OCI-LY7 (cell line): ENCODE results near the gene TM2D3. TPM values are rescaled to one million over a fixed set of nuclear protein-coding genes. Genes with fewer than 3 reads are reported as not detected.

Source experiments
- BruUV-seq: library from RNA; stranded (reverse); fragments of 400-500 nt; replicated peaks from 2 replicates; lab custom pipeline; 2021; lab: Mats Ljungman, UMichigan
- CTCF ChIA-PET: fragments of 300-600 bp; sonication (Branson Sonifier 250); formaldehyde crosslinking; loops from one replicate; lab custom pipeline; 2022; ENCODE audit warnings: antibody characterized with exemption; ENCODE audit not compliant: unreplicated experiment; lab: Charles Lee
- POLR2A ChIA-PET: fragments of 300-600 bp; sonication (Branson Sonifier 250); formaldehyde crosslinking; loops from one replicate; lab custom pipeline; 2022; ENCODE audit warnings: antibody characterized with exemption; lab: Charles Lee
- DNase-seq: peaks from one replicate; pipeline ENCODE4 v3.0.0-alpha.2; 2015; ENCODE audit warnings: low spot score
- H2AFZ ChIP-seq: fragments of 200-600 bp; sonication (generic), shearing (Covaris generic); 2 replicates; pipeline ENCODE4 v1.6.1; 2014; ENCODE audit warnings: mild to moderate bottlenecking, antibody characterized with exemption, low read length, moderate library complexity
- H3K27ac ChIP-seq: fragments of 200-600 bp; sonication (generic); 2 replicates; pipeline ENCODE4 v1.5.1; 2014; ENCODE audit warnings: mixed run types, low read depth, mild to moderate bottlenecking, moderate library complexity, low read length, inconsistent platforms; ENCODE audit not compliant: poor library complexity, severe bottlenecking
- H3K36me3 ChIP-seq: fragments of 200-600 bp; sonication (generic); 2 replicates; pipeline ENCODE4 v1.6.1; 2014; ENCODE audit warnings: mild to moderate bottlenecking, antibody characterized with exemption, low read length, moderate library complexity, mixed read lengths; ENCODE audit not compliant: insufficient read depth
- H3K4me1 ChIP-seq: fragments of 200-600 bp; sonication (generic); 2 replicates; pipeline ENCODE4 v1.5.1; 2014; ENCODE audit warnings: mild to moderate bottlenecking, low read length; ENCODE audit not compliant: insufficient read depth, poor library complexity, severe bottlenecking
- H3K4me2 ChIP-seq: fragments of 200-600 bp; sonication (generic); 2 replicates; pipeline ENCODE4 v1.6.1; 2014; ENCODE audit warnings: mild to moderate bottlenecking, low read length
- H3K4me3 ChIP-seq: fragments of 200-600 bp; sonication (generic); 2 replicates; pipeline ENCODE4 v1.5.1; 2014; ENCODE audit warnings: mild to moderate bottlenecking, low read depth, low read length; ENCODE audit not compliant: poor library complexity, severe bottlenecking
- H3K79me2 ChIP-seq: fragments of 200-600 bp; sonication (generic); 2 replicates; pipeline ENCODE4 v1.6.1; 2016; ENCODE audit warnings: low read depth, mild to moderate bottlenecking, low read length, moderate library complexity, mixed read lengths; ENCODE audit not compliant: insufficient read depth
- H3K9me2 ChIP-seq: fragments of 200-600 bp; sonication (generic); 2 replicates; pipeline ENCODE4 v1.6.1; 2016; ENCODE audit warnings: mild to moderate bottlenecking, low read length, mixed read lengths; ENCODE audit not compliant: insufficient read depth
- H3K9me3 ChIP-seq: fragments of 200-600 bp; sonication (generic); 2 replicates; pipeline ENCODE4 v1.6.1; 2014; ENCODE audit warnings: mild to moderate bottlenecking, mixed run types, low read length, mixed read lengths
- H4K20me1 ChIP-seq: fragments of 200-600 bp; sonication (generic); 2 replicates; pipeline ENCODE4 v1.6.1; 2014; ENCODE audit warnings: mild to moderate bottlenecking, antibody characterized with exemption, low read length, moderate library complexity, mixed read lengths; ENCODE audit not compliant: insufficient read depth
- CTCF ChIP-seq: fragments of 200-600 bp; sonication (generic); conservative IDR thresholded peaks from 2 replicates; pipeline ENCODE4 v1.5.1; 2014; ENCODE audit warnings: mild to moderate bottlenecking, antibody characterized with exemption, low read length, moderate library complexity, mixed read lengths
- EZH2phosphoT487 ChIP-seq: fragments of 200-600 bp; sonication (generic); IDR thresholded peaks from 2 replicates; pipeline ENCODE4 v1.6.1; 2018; ENCODE audit warnings: low read depth, borderline replicate concordance, mild to moderate bottlenecking, mixed run types, antibody characterized with exemption, low read length, moderate library complexity, mixed read lengths
- intact Hi-C: fragments of 100-400 bp; cut with micrococcal nuclease; formaldehyde crosslinking; loops from one replicate; pipeline ENCODE4 v1.10.0; 2022; ENCODE audit not compliant: unreplicated experiment
- small RNA-seq: library from RNA; depleted of rRNA; stranded (forward); fragments of <200 nt; gene quantifications from one replicate; pipeline ENCODE3, GENCODE V24; 2014
- total RNA-seq, 2 experiments: library from RNA; depleted of rRNA in 1 of 2; stranded (reverse); fragments of >200 nt in 1 of 2; shearing (Covaris generic) in 1 of 2; gene quantifications; 2 replicates each; pipeline ENCODE4 v1.2.3, GENCODE V29; 2014 to 2022

The TM2D3 gene
- total RNA-seq, 2 experiments from 2014 or later, result 33.6 to 39.0 TPM

- Histone ChIP-seq H4K20me1 (no peaks in the 10 kb centered on the region), H3K4me2 (no peak overlapping the region), H3K27ac (no peak overlapping the region), H3K4me3 (no peak overlapping the region), H2AFZ (no peak overlapping the region), H3K4me1 (no peaks in the 10 kb centered on the region), H3K36me3 (no peaks in the 10 kb centered on the region), H3K79me2 (no peaks in the 10 kb centered on the region), H3K9me3 (no peaks in the 10 kb centered on the region), H3K9me2 (no peaks in the 10 kb centered on the region)
- ChIA-PET POLR2A (no interaction called here), CTCF (no interaction called here)
- intact Hi-C loops, result no loop called here
- DNase-seq, result no peak
- no TSS peak for BruUV-seq
- TF ChIP-seq CTCF (no peak), EZH2phosphoT487 (no peak)
Measured at GRCh38 chr15:101597360-101597928, 54.7 kb downstream of the TM2D3 start.

GRCh38 chr15:101596633-101597032 lies 55.5 kb downstream of the TM2D3 start:
- intact Hi-C loops, result no loop called here
- POLR2A ChIA-PET, result interaction anchor here (1.1 kb wide), 1 partner anchor 12 kb away, joined by 3 read pairs; no protein-coding TSS in a partner anchor
- Histone ChIP-seq H3K36me3 (no peaks in the 10 kb centered on the region), H2AFZ (no peak overlapping the region), H4K20me1 (no peaks in the 10 kb centered on the region), H3K79me2 (no peaks in the 10 kb centered on the region), H3K9me3 (no peaks in the 10 kb centered on the region), H3K4me2 (no peak overlapping the region), H3K4me1 (no peaks in the 10 kb centered on the region), H3K9me2 (no peaks in the 10 kb centered on the region), H3K27ac (no peak overlapping the region), H3K4me3 (no peak overlapping the region)
- TF ChIP-seq EZH2phosphoT487 (no peak), CTCF (no peak)
- CTCF ChIA-PET, result no interaction called here
- no peak for DNase-seq
- BruUV-seq, result no TSS peak

Small RNA genes lying within 50 kb of the gene (small RNA-seq; reads per million reads assigned to genes)
- gene RNU6-807P, result not detected

Other genes with a start within 250 kb of the TM2D3 start
- not detected in 2 replicates for gene PCSK6, start 162.7 kb downstream of the TM2D3 start, total RNA-seq (2014; rRNA removed; shearing (Covaris generic))
- 0.57 TPM in 1 of 2 replicates, not detected in the other for gene PCSK6, start 162.7 kb downstream of the TM2D3 start, total RNA-seq (2022)
- 7.1 and 9.2 TPM in 2 replicates for gene TARS3, start 72.1 kb upstream of the TM2D3 start, total RNA-seq (2014; rRNA removed; shearing (Covaris generic))
- gene TARS3, start 72.1 kb upstream of the TM2D3 start, total RNA-seq (2022), result 11.0 and 11.4 TPM in 2 replicates
- gene OR4F6, start 151.1 kb upstream of the TM2D3 start, total RNA-seq (2014; rRNA removed; shearing (Covaris generic)), result not detected in 2 replicates
- gene OR4F6, start 151.1 kb upstream of the TM2D3 start, total RNA-seq (2022), result not detected in 2 replicates
- gene OR4F15, start 159.8 kb upstream of the TM2D3 start, total RNA-seq (2014; rRNA removed; shearing (Covaris generic)), result not detected in 2 replicates
- not detected in 2 replicates for gene OR4F15, start 159.8 kb upstream of the TM2D3 start, total RNA-seq (2022)